ENCODE measurements around the gene EIF4G3.

DNA sequence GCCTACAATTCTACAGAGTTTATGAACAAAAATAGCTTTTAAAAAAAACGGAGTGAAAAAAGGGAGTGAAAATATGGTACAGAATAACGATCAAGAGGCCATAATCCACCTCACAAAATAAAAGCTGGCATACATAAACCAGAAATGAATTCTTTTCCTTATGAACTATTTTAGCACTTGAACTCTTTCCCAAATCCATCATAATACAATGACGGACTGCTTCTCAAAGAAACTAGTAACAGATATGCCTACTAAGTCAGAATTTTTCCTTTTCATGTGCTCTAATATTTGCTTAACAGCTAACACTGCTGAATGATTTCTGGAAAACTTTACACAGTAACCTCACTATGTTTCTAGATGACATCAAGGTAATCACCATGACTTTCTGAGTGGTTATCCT lies 144.0 kb downstream of the EIF4G3 start:
- TF ChIP-seq POLR2A (IDR thresholded peaks at IDR 0.05) = no peak
- TF ChIP-seq, protein P1, sequence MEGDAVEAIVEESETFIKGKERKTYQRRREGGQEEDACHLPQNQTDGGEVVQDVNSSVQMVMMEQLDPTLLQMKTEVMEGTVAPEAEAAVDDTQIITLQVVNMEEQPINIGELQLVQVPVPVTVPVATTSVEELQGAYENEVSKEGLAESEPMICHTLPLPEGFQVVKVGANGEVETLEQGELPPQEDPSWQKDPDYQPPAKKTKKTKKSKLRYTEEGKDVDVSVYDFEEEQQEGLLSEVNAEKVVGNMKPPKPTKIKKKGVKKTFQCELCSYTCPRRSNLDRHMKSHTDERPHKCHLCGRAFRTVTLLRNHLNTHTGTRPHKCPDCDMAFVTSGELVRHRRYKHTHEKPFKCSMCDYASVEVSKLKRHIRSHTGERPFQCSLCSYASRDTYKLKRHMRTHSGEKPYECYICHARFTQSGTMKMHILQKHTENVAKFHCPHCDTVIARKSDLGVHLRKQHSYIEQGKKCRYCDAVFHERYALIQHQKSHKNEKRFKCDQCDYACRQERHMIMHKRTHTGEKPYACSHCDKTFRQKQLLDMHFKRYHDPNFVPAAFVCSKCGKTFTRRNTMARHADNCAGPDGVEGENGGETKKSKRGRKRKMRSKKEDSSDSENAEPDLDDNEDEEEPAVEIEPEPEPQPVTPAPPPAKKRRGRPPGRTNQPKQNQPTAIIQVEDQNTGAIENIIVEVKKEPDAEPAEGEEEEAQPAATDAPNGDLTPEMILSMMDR (IDR thresholded peaks at IDR 0.05) = no peak
